Midbrain (tissue), 1 donor: ENCODE results near the gene PNPLA4.

Source experiments
- DNase-seq: peaks from one replicate; lab custom pipeline; 2025; lab: John Stamatoyannopoulos, UW

The PNPLA4 gene

GRCh38 chrX:7927259-7928167 is at the start of gene PNPLA4:
PNPLA4 (minus strand) TSS chrX:7927413; CDS start chrX:7926119, 1,294 bp downstream.
- DNase-seq = peak; percentile 73

- no peak for DNase-seq
Observed at GRCh38 chrX:7972586-7972985, 45.4 kb upstream of the PNPLA4 start.

- no peak for DNase-seq
Observed at GRCh38 chrX:7970428-7970827, 43.2 kb upstream of the PNPLA4 start.

GRCh38 chrX:7965436-7965835 is 38.2 kb upstream of the PNPLA4 start:
- DNase-seq = no peak

- no peak for DNase-seq
Observed at GRCh38 chrX:7960246-7960645, 33.0 kb upstream of the PNPLA4 start.

- DNase-seq = no peak
Observed at GRCh38 chrX:7953446-7953845, 26.2 kb upstream of the PNPLA4 start.

- DNase-seq = no peak
Observed at GRCh38 chrX:7950865-7951264, 23.7 kb upstream of the PNPLA4 start.

- DNase-seq = no peak
Observed at GRCh38 chrX:7948483-7948882, 21.3 kb upstream of the PNPLA4 start.

- no peak for DNase-seq
Observed at GRCh38 chrX:7946960-7947359, 19.7 kb upstream of the PNPLA4 start.

- no peak for DNase-seq
Observed at GRCh38 chrX:7943600-7944245, 16.5 kb upstream of the PNPLA4 start.

- DNase-seq = peak; percentile 23
Observed at GRCh38 chrX:7941390-7942042, 14.3 kb upstream of the PNPLA4 start.

GRCh38 chrX:7934026-7934425 is 6.8 kb upstream of the PNPLA4 start:
- DNase-seq = no peak

- DNase-seq = no peak
Observed at GRCh38 chrX:7926914-7927258, 327 bp downstream of the PNPLA4 start.

GRCh38 chrX:7926501-7926900 is 712 bp downstream of the PNPLA4 start:
- DNase-seq = no peak

GRCh38 chrX:7925867-7926472 is 1.2 kb downstream of the PNPLA4 start:
- peak; percentile 57 for DNase-seq

- DNase-seq = no peak
Observed at GRCh38 chrX:7921750-7922149, 5.5 kb downstream of the PNPLA4 start.

GRCh38 chrX:7908821-7909220 is 18.4 kb downstream of the PNPLA4 start:
- no peak for DNase-seq

- DNase-seq = no peak
Observed at GRCh38 chrX:7904562-7904961, 22.7 kb downstream of the PNPLA4 start.

GRCh38 chrX:7891928-7892327 is 35.3 kb downstream of the PNPLA4 start:
- DNase-seq = no peak

- DNase-seq = no peak
Observed at GRCh38 chrX:7889680-7890079, 37.5 kb downstream of the PNPLA4 start.

- no peak for DNase-seq
Observed at GRCh38 chrX:7889135-7889534, 38.1 kb downstream of the PNPLA4 start.

- no peak for DNase-seq
Observed at GRCh38 chrX:7876957-7877356, 50.3 kb downstream of the PNPLA4 start.
